Measurements from ENCODE around the gene GPR179. TPM values are rescaled to one million over a fixed set of nuclear protein-coding genes. Genes with fewer than 3 reads are reported as not detected.
A peak's percentile ranks its signal among the peaks of the same experiment; 100 is the strongest.

The GPR179 gene
- total RNA-seq, 1 experiment from 2014 or later = 0.05 TPM

- POLR2A ChIA-PET = no interaction called here
- H3K4me1 ChIP-seq = peaks cover 3% of the 10 kb centered on the region; the same call in 1 of the 2 replicates
- CTCF ChIA-PET = interaction anchor here (0.5 to 1.3 kb wide), 3 partner anchors 11 to 15 kb away, joined by 4 to 6 read pairs (median 5); no protein-coding TSS in a partner anchor
- no peaks in the 10 kb centered on the region for H3K4me1 Mint-ChIP-seq (ENCODE audit: low read depth, unreplicated experiment)
- BruUV-seq (replicated peaks) = no TSS peak
- no peaks in the 10 kb centered on the region for H3K27me3 Mint-ChIP-seq (ENCODE audit: insufficient read depth, unreplicated experiment)
- no peak for TF ChIP-seq CTCF (IDR thresholded peaks at IDR 0.05; ENCODE audit: insufficient read depth in 1 of 2, low read depth in 1 of 2, low read length in 1 of 2, severe bottlenecking in 1 of 2, unreplicated experiment in 1 of 2)
- DNase-seq = no peak
- H3K9me3 ChIP-seq = no peaks in the 10 kb centered on the region
- intact Hi-C loops (cut with micrococcal nuclease; ENCODE audit: unreplicated experiment) = no loop called here
- H3K4me3 Mint-ChIP-seq (ENCODE audit: unreplicated experiment) = no peak overlapping the region
- H3K27me3 ChIP-seq (replicated peaks; ENCODE audit: control insufficient read depth, insufficient read depth, low read length) = no peaks in the 10 kb centered on the region
- no peaks in the 10 kb centered on the region for H3K9me3 Mint-ChIP-seq (ENCODE audit: unreplicated experiment)
- no peak overlapping the region for H3K4me3 ChIP-seq (ENCODE audit: low read depth, low read length)
- no peak overlapping the region for H3K27ac Mint-ChIP-seq (ENCODE audit: unreplicated experiment)
- no peaks in the 10 kb centered on the region for H3K36me3 ChIP-seq (ENCODE audit: control insufficient read depth, insufficient read depth, low read length)
- peaks cover 5% of the 10 kb centered on the region for H3K36me3 Mint-ChIP-seq (ENCODE audit: insufficient read depth, unreplicated experiment)
These were observed 9.0 kb downstream of the GPR179 start for GRCh38 chr17:38334480-38335364.

GRCh38 chr17:38333635-38334295 lies 10.0 kb downstream of the GPR179 start:
- H3K9me3 Mint-ChIP-seq (ENCODE audit: unreplicated experiment) = no peaks in the 10 kb centered on the region
- CTCF ChIA-PET = interaction anchor here (0.6 to 1.6 kb wide), 10 partner anchors 9 to 176 kb away, joined by 3 to 14 read pairs (median 6); no protein-coding TSS in a partner anchor
- no peak overlapping the region for H3K27ac Mint-ChIP-seq (ENCODE audit: unreplicated experiment)

More at GRCh38 chr17:38333635-38334295, 10.0 kb downstream of the GPR179 start:
- intact Hi-C loops (cut with micrococcal nuclease; ENCODE audit: unreplicated experiment) = no loop called here
- POLR2A ChIA-PET = no interaction called here
- no peaks in the 10 kb centered on the region for H3K9me3 ChIP-seq
- no peaks in the 10 kb centered on the region for H3K4me1 ChIP-seq
- H3K36me3 ChIP-seq (ENCODE audit: control insufficient read depth, insufficient read depth, low read length) = no peaks in the 10 kb centered on the region
- no peak overlapping the region for H3K4me3 ChIP-seq (ENCODE audit: low read depth, low read length)
- TF ChIP-seq CTCF (IDR thresholded peaks at IDR 0.05; ENCODE audit: insufficient read depth in 1 of 2, low read depth in 1 of 2, low read length in 1 of 2, severe bottlenecking in 1 of 2, unreplicated experiment in 1 of 2) = peak; percentile 73 to 85
- Mint-ChIP-seq H3K4me1 (ENCODE audit: low read depth, unreplicated experiment) (no peaks in the 10 kb centered on the region), H3K4me3 (ENCODE audit: unreplicated experiment) (no peak overlapping the region), H3K36me3 (ENCODE audit: insufficient read depth, unreplicated experiment) (peaks cover 10% of the 10 kb centered on the region), H3K27me3 (ENCODE audit: insufficient read depth, unreplicated experiment) (peaks cover under 1% of the 10 kb centered on the region)
- no TSS peak for BruUV-seq (replicated peaks)
- H3K27me3 ChIP-seq (replicated peaks; ENCODE audit: control insufficient read depth, insufficient read depth, low read length) = no peaks in the 10 kb centered on the region
- DNase-seq = peak; percentile 72 to 80

Measured in Caco-2 (cell line).